ENCODE results near the gene ZFYVE9. TPM values are rescaled to one million over a fixed set of nuclear protein-coding genes. Genes with fewer than 3 reads are reported as not detected.

The ZFYVE9 gene
- total and polyA plus RNA-seq, 2 of the 8 experiments (the other 6 are each of a cell fraction or from before 2014, with no cell fraction given): 5.8 to 26.5 TPM

DNA sequence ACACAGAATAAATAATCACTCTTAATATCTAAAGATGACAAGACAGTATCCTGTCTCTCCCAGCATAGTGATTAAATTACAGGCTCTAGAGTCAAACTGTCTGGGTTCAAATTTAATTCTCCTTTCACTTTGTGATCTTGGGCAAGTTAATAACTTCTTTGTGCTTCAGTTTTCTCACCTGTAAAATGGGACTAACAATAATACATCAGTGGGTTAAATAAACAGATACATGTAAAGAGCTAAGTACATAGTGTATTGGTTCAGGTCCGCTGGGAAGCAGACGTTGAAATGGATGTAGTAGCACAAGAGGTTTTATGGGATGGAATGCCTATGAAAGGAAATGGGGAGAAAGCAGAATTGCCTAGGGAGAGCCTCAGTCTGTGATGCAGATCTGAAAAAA is 10.7 kb downstream of the ZFYVE9 start:
- FAIRE-seq: no peak
- peaks cover 0 to 4% of the 10 kb centered on the region in 2 experiments; a peak in 2 of 4 replicates for H3K9me3 ChIP-seq (ENCODE audit: insufficient read depth in 2 of 2, low read depth in 1 of 2, low read length in 1 of 2)
- no peak overlapping the region for H2BK15ac ChIP-seq (ENCODE audit: low read length)
- H3K14ac ChIP-seq (ENCODE audit: insufficient read length): no peak overlapping the region
- no peak overlapping the region for H3K9ac ChIP-seq (replicated peaks in 1 of 4; ENCODE audit: extremely low read depth in 1 of 4, low read depth in 3 of 4, low read length in 3 of 4)
- H3K27me3 ChIP-seq (replicated peaks in 1 of 4; ENCODE audit: control insufficient read depth in 3 of 4, extremely low read depth in 1 of 4, insufficient read depth in 3 of 4, low read length in 3 of 4): no peaks in the 10 kb centered on the region
- no peak overlapping the region for H2BK20ac ChIP-seq (ENCODE audit: low read length)
- TF ChIP-seq RFX5 (IDR thresholded peaks at IDR 0.05; ENCODE audit: borderline replicate concordance, low read depth, low read length) (no peak), TCF12 (IDR thresholded peaks at IDR 0.05; ENCODE audit: low read depth, low read length) (no peak)
- no peak overlapping the region for H3K4me2 ChIP-seq (ENCODE audit: insufficient read depth in 1 of 2, low read depth in 2 of 2, low read length in 2 of 2)
- no peak overlapping the region for H4K91ac ChIP-seq (replicated peaks; ENCODE audit: insufficient read length, low read length)
- DNase-seq (ENCODE audit: low read depth in 1 of 2, low spot score in 2 of 2): no peak
- H3K79me2 ChIP-seq (ENCODE audit: control insufficient read depth in 1 of 2, insufficient read depth in 2 of 2, low read length in 2 of 2): peaks cover 8 to 50% of the 10 kb centered on the region in 2 experiments; a peak in 3 of 4 replicates
- no peak overlapping the region for H3K4me3 ChIP-seq (ENCODE audit: extremely low read depth in 1 of 4, insufficient read depth in 2 of 4, low read depth in 3 of 4, low read length in 4 of 4)
- peaks cover 0 to 2% of the 10 kb centered on the region in 2 experiments for H4K20me1 ChIP-seq (replicated peaks in 1 of 2; ENCODE audit: control insufficient read depth in 1 of 2, insufficient read depth in 2 of 2, low read length in 2 of 2)
- WGBS, 2 experiments (ENCODE audit: extremely low coverage in 1 of 2, insufficient coverage in 1 of 2, insufficient read length in 1 of 2, insufficient replicate concordance in 2 of 2, low coverage in 1 of 2, low lambda C conversion rate in 2 of 2, missing lambda C conversion rate in 1 of 2): 90% methylated on average over 2 of the region's 2 CpGs; no CpG with 5 or more reads in 1 of the 2 experiments
- H3K23ac ChIP-seq (ENCODE audit: insufficient read length): no peak overlapping the region
- H3K36me3 ChIP-seq (ENCODE audit: control insufficient read depth in 2 of 4, insufficient read depth in 4 of 4, low read length in 3 of 4): no peaks in the 10 kb centered on the region
- peaks cover 3% of the 10 kb centered on the region for H3K79me1 ChIP-seq (ENCODE audit: low read depth, low read length)
- no peak overlapping the region for H2AFZ ChIP-seq (ENCODE audit: low read length)
- H3K56ac ChIP-seq (replicated peaks; ENCODE audit: insufficient read length, low read depth, low read length): no peak overlapping the region
- H2BK12ac ChIP-seq (ENCODE audit: low read depth, low read length): no peak overlapping the region
- H2BK5ac ChIP-seq (ENCODE audit: low read depth, low read length): no peak overlapping the region
- no peaks in the 10 kb centered on the region for H3K4me1 ChIP-seq (replicated peaks in 1 of 4; ENCODE audit: control insufficient read depth in 3 of 4, insufficient read depth in 4 of 4, low read length in 3 of 4)
- no peak overlapping the region for H3K4ac ChIP-seq (replicated peaks; ENCODE audit: insufficient read length, low read depth, low read length)
- POLR2A ChIA-PET (ENCODE audit: partially characterized antibody): interaction anchor here (1.6 to 2.0 kb wide), 2 partner anchors 8 to 10 kb away, joined by 6 read pairs; partner anchors contain the start of gene ZFYVE9
- no peak overlapping the region for H4K8ac ChIP-seq (ENCODE audit: extremely low read depth, insufficient read depth, low read length)
- H3K18ac ChIP-seq (ENCODE audit: extremely low read depth, low read length): no peak overlapping the region
- H3K23me2 ChIP-seq (ENCODE audit: low read depth, low read length): no peaks in the 10 kb centered on the region
- H2BK120ac ChIP-seq (replicated peaks; ENCODE audit: low read depth, low read length): no peak overlapping the region
- no peak overlapping the region for H2AK5ac ChIP-seq (ENCODE audit: low read depth, low read length)
- CTCF ChIA-PET (ENCODE audit: partially characterized antibody): interaction anchor here (1.1 to 1.9 kb wide), 2 partner anchors 9 to 10 kb away, joined by 3 to 6 read pairs; partner anchors contain the start of gene ZFYVE9
- no peak overlapping the region for H3K27ac ChIP-seq (ENCODE audit: low read depth, low read length)
- H4K5ac ChIP-seq (ENCODE audit: insufficient read length, low read depth, low read length): no peak overlapping the region

Measured in H1 (cell line).